NT2/D1 (cell line): Measurements from ENCODE around the gene TSR1.

Experiments
- DNase-seq: peaks from one replicate; pipeline ENCODE4 v3.0.0-alpha.2; 2011; ENCODE audit warnings: low read depth, low spot score
- H3K27me3 ChIP-seq: 2 replicates; pipeline ENCODE4 v1.6.0; 2011; ENCODE audit warnings: mild to moderate bottlenecking; ENCODE audit not compliant: insufficient read length, insufficient read depth
- H3K36me3 ChIP-seq: 2 replicates; pipeline ENCODE4 v1.6.1; 2011; ENCODE audit warnings: mild to moderate bottlenecking, low read length, mixed read lengths; ENCODE audit not compliant: insufficient read depth, insufficient read length
- H3K4me1 ChIP-seq: 2 replicates; pipeline ENCODE4 v1.5.1; 2011; ENCODE audit not compliant: insufficient read depth, insufficient read length
- H3K4me3 ChIP-seq: 2 replicates; pipeline ENCODE4 v1.5.1; 2011; ENCODE audit warnings: low read depth; ENCODE audit not compliant: insufficient read length
- H3K9ac ChIP-seq: 2 replicates; pipeline ENCODE4 v1.6.0; 2011; ENCODE audit warnings: low read depth; ENCODE audit not compliant: insufficient read length
- H3K9me3 ChIP-seq: 2 replicates; pipeline ENCODE4 v1.5.1; 2011; ENCODE audit warnings: mild to moderate bottlenecking, low read length; ENCODE audit not compliant: insufficient read depth
- SUZ12 ChIP-seq: IDR thresholded peaks from 2 replicates; pipeline ENCODE4 v1.6.1; 2011; ENCODE audit not compliant: insufficient read length, insufficient read depth; ENCODE audit errors: extremely low read depth
- YY1 ChIP-seq: IDR thresholded peaks from 2 replicates; pipeline ENCODE4 v1.6.1; 2011; ENCODE audit not compliant: insufficient read length, insufficient read depth
- ZNF274 ChIP-seq: IDR thresholded peaks from 2 replicates; pipeline ENCODE4 v1.6.1; 2011; ENCODE audit warnings: mild to moderate bottlenecking, low read depth, low read length

TSR1 gene

GRCh38 chr17:2379489-2380225, 43.4 kb upstream of the TSR1 start:
- H3K36me3 ChIP-seq, result peaks cover 51% of the 10 kb centered on the region
- DNase-seq, result no peak
- H3K4me3 ChIP-seq, result no peak overlapping the region
- no peak overlapping the region for H3K9ac ChIP-seq
- H3K9me3 ChIP-seq, result no peaks in the 10 kb centered on the region
- H3K4me1 ChIP-seq, result peaks cover 17% of the 10 kb centered on the region
- no peaks in the 10 kb centered on the region for H3K27me3 ChIP-seq
- TF ChIP-seq SUZ12, result no peak
- TF ChIP-seq ZNF274, result no peak
- TF ChIP-seq YY1, result no peak

DNA sequence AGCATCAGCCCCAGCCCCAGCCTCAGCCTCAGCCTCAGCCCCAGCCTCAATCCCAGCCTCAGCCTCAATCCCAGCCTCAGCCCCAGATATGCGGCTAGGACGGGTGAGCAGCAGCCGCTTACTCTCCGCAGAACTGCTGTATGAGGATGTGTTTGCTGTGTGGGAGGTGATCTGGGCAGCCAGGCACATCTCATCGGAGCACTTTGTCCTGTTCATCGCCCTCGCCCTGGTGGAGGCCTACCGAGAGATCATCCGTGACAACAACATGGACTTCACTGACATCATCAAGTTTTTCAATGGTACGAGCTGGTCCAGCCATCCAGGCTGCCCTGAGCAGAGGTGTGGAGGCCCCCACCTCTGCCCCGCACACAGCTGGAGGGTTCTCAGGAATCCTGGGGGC, 42.6 kb upstream of the TSR1 start:
- Histone ChIP-seq H3K9ac (no peak overlapping the region), H3K36me3 (peaks cover 52% of the 10 kb centered on the region), H3K9me3 (no peaks in the 10 kb centered on the region), H3K4me3 (no peak overlapping the region), H3K4me1 (peaks cover 12% of the 10 kb centered on the region), H3K27me3 (no peaks in the 10 kb centered on the region)
- TF ChIP-seq SUZ12 (no peak), YY1 (no peak), ZNF274 (no peak)
- no peak for DNase-seq

DNA sequence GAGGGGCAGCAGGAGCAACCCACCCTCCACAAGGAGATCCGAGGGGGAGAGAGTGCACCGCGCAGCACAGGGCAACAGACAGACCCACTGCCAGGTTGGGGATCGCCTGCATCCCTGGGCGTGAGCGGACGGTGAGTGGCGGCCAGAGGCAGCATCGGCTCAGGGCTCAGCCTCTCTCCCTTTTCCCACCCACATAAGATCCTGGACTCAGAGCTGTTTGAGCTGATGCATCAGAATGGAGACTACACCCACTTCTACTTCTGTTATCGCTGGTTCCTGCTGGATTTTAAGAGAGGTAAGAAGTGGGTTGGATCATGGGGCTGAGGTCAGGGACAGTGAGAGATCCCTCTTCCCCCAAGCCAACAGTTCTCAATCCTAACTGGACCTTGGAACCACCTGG, 41.4 kb upstream of the TSR1 start:
- Histone ChIP-seq H3K36me3 (peaks cover 64% of the 10 kb centered on the region), H3K27me3 (no peaks in the 10 kb centered on the region), H3K4me3 (no peak overlapping the region), H3K4me1 (peaks cover 9% of the 10 kb centered on the region), H3K9ac (no peak overlapping the region), H3K9me3 (no peaks in the 10 kb centered on the region)
- TF ChIP-seq YY1 (no peak), SUZ12 (no peak), ZNF274 (no peak)
- no peak for DNase-seq

DNA sequence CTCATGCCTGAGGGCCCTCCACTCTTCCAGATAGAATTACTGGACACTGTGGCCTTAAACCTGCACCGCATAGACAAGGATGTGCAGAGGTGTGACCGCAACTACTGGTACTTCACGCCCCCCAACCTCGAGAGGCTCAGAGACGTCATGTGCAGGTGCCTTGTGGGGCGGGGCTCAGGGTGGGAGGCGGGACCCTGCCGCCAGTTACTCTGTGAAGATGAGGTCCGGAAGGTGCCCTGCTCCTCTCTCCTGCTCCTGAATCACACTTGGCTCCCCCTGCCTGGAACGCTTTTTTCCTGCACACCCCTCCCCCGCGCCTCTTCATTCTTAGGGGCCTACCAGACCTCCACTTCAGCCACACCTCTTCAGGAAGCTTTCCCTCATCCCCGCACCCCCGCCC, 39.9 kb upstream of the TSR1 start:
- no peak overlapping the region for H3K4me3 ChIP-seq
- peaks cover 9% of the 10 kb centered on the region for H3K4me1 ChIP-seq
- H3K9me3 ChIP-seq, result no peaks in the 10 kb centered on the region
- no peak for DNase-seq
- H3K36me3 ChIP-seq, result peaks cover 73% of the 10 kb centered on the region
- H3K9ac ChIP-seq, result no peak overlapping the region
- TF ChIP-seq ZNF274, result no peak
- TF ChIP-seq SUZ12, result no peak
- no peak for TF ChIP-seq YY1
- H3K27me3 ChIP-seq, result no peaks in the 10 kb centered on the region

GRCh38 chr17:2375406-2375805, 39.1 kb upstream of the TSR1 start:
- peaks cover 69% of the 10 kb centered on the region for H3K36me3 ChIP-seq
- peaks cover 9% of the 10 kb centered on the region for H3K4me1 ChIP-seq
- TF ChIP-seq SUZ12, result no peak
- TF ChIP-seq ZNF274, result no peak
- no peak for TF ChIP-seq YY1
- no peaks in the 10 kb centered on the region for H3K9me3 ChIP-seq
- DNase-seq, result no peak
- no peaks in the 10 kb centered on the region for H3K27me3 ChIP-seq
- no peak overlapping the region for H3K9ac ChIP-seq
- H3K4me3 ChIP-seq, result no peak overlapping the region

DNA sequence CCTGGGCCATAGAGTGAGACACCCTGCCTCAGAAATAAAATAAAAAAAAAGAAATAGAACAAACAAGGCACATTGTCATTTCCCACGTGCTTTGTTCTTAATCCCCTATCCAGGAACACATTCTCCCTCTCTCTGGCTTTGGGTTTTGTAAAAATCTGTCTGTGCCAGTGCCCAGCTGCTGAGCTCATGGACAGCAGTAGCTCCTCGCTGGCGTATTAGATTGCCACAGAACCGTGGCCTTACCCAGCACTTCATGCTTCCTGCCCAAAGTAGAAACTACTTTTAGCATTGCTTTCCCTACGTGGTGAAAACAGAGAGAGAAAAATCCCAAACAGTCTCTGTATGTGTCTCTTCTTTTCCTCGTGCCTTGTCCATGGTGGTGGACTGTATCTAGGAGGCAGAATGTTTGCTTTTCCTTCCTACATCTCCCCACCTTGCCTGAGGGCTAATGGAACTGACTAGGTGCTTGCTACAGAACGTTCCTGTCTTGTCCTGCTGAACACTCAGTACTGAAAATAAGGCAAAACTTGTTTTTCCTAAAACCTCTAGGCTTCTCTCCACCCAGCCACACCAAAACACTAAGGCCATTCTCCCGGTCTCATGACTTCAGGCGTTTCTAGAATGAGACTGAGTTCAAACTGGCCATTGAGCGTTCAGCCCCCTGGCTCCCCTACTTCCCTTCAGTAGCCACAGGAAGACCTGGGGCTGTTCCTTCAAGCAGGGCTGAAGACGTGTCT, 38.5 kb upstream of the TSR1 start:
- H3K4me1 ChIP-seq, result peaks cover 8% of the 10 kb centered on the region
- TF ChIP-seq YY1, result no peak
- TF ChIP-seq SUZ12, result no peak
- no peak for TF ChIP-seq ZNF274
- H3K9me3 ChIP-seq, result no peaks in the 10 kb centered on the region
- H3K27me3 ChIP-seq, result no peaks in the 10 kb centered on the region
- no peak for DNase-seq
- H3K36me3 ChIP-seq, result peaks cover 62% of the 10 kb centered on the region
- no peak overlapping the region for H3K9ac ChIP-seq
- H3K4me3 ChIP-seq, result no peak overlapping the region

GRCh38 chr17:2373179-2373578, 36.9 kb upstream of the TSR1 start:
- no peak for DNase-seq
- Histone ChIP-seq H3K36me3 (peaks cover 50% of the 10 kb centered on the region), H3K4me1 (peaks cover 10% of the 10 kb centered on the region), H3K4me3 (no peak overlapping the region), H3K9ac (no peak overlapping the region), H3K9me3 (no peaks in the 10 kb centered on the region), H3K27me3 (no peaks in the 10 kb centered on the region)
- no peak for TF ChIP-seq SUZ12
- TF ChIP-seq ZNF274, result no peak
- no peak for TF ChIP-seq YY1
